H1 (cell line): ENCODE measurements around the gene ANKRD29. TPM values are rescaled to one million over a fixed set of nuclear protein-coding genes. Genes with fewer than 3 reads are reported as not detected.

Experiments used
- CTCF ChIA-PET: fragments of 300-600 bp; sonication (Branson Sonifier 250); formaldehyde crosslinking; loops from one replicate; lab custom pipeline; 2021; ENCODE audit not compliant: partially characterized antibody; lab: Charles Lee
- POLR2A ChIA-PET: fragments of 300-600 bp; sonication (Branson Sonifier 250); formaldehyde crosslinking; loops from one replicate; lab custom pipeline; 2021; ENCODE audit warnings: inconsistent platforms; ENCODE audit not compliant: partially characterized antibody; lab: Charles Lee
- DNase-seq, 2 experiments: peaks; one replicate each; pipeline versions ENCODE4 v3.0.0 to v3.0.0-alpha.2; 2010 to 2022; ENCODE audit warnings: low spot score in 2 of 2, low read depth in 1 of 2, mixed read lengths in 1 of 2
- FAIRE-seq: peaks from 2 replicates; lab custom pipeline; 2011; peaks lifted over from hg19 to GRCh38; lab: Jason Lieb, UNC
- H2AFZ ChIP-seq: 2 replicates; pipeline ENCODE4 v1.8.1; 2012; ENCODE audit warnings: low read length, inconsistent platforms
- H2AK5ac ChIP-seq: 2 replicates; pipeline ENCODE4 v1.6.1; 2013; ENCODE audit warnings: low read depth, low read length
- H2BK120ac ChIP-seq: replicated peaks from 2 replicates; pipeline ENCODE3; 2013; ENCODE audit warnings: low read depth, low read length, inconsistent platforms
- H2BK12ac ChIP-seq: 2 replicates; pipeline ENCODE4 v1.6.1; 2013; ENCODE audit warnings: low read depth, low read length
- H2BK15ac ChIP-seq: 2 replicates; pipeline ENCODE4 v1.6.1; 2013; ENCODE audit warnings: low read length
- H2BK20ac ChIP-seq: 2 replicates; pipeline ENCODE4 v1.6.1; 2013; ENCODE audit warnings: low read length
- H2BK5ac ChIP-seq: 2 replicates; pipeline ENCODE4 v1.6.1; 2013; ENCODE audit warnings: low read depth, low read length
- H3K14ac ChIP-seq: 2 replicates; pipeline ENCODE4 v1.6.1; 2013; ENCODE audit warnings: inconsistent platforms; ENCODE audit not compliant: insufficient read length
- H3K18ac ChIP-seq: 2 replicates; pipeline ENCODE4 v1.6.1; 2013; ENCODE audit warnings: low read length; ENCODE audit errors: extremely low read depth
- H3K23ac ChIP-seq: 2 replicates; pipeline ENCODE4 v1.6.1; 2013; ENCODE audit warnings: inconsistent platforms; ENCODE audit not compliant: insufficient read length
- H3K23me2 ChIP-seq: 2 replicates; pipeline ENCODE4 v1.6.1; 2013; ENCODE audit warnings: low read depth, low read length
- H3K27ac ChIP-seq: 2 replicates; pipeline ENCODE4 v1.6.1; 2011; ENCODE audit warnings: low read depth, low read length, inconsistent platforms
- H3K27me3 ChIP-seq, 4 experiments: replicated peaks in 1 of 4; 1 replicate in 1 of 4; 2 replicates in 3 of 4; pipeline versions ENCODE4 v1.6.1 to v1.8.1; 2011 to 2013; ENCODE audit warnings: low read length in 3 of 4, mild to moderate bottlenecking in 3 of 4, inconsistent platforms in 2 of 4, mixed read lengths in 2 of 4, moderate library complexity in 1 of 4; ENCODE audit not compliant: control insufficient read depth in 3 of 4, insufficient read depth in 3 of 4; ENCODE audit errors: extremely low read depth in 1 of 4
- H3K36me3 ChIP-seq, 4 experiments: 2 replicates each; pipeline versions ENCODE4 v1.6.1 to v1.8.1; 2011 to 2013; ENCODE audit warnings: mild to moderate bottlenecking in 4 of 4, low read length in 3 of 4, moderate library complexity in 2 of 4, control low read depth in 1 of 4, inconsistent platforms in 1 of 4; ENCODE audit not compliant: insufficient read depth in 4 of 4, control insufficient read depth in 2 of 4
- H3K4ac ChIP-seq: replicated peaks from 2 replicates; pipeline ENCODE3; 2013; ENCODE audit warnings: low read length, low read depth, mixed read lengths, inconsistent platforms; ENCODE audit not compliant: insufficient read length
- H3K4me1 ChIP-seq, 4 experiments: replicated peaks in 1 of 4; 1 replicate in 1 of 4; 2 replicates in 3 of 4; pipeline versions ENCODE4 v1.6.1 to v1.8.1; 2011 to 2013; ENCODE audit warnings: low read length in 3 of 4, inconsistent platforms in 2 of 4, mixed read lengths in 1 of 4; ENCODE audit not compliant: insufficient read depth in 4 of 4, control insufficient read depth in 3 of 4
- H3K4me2 ChIP-seq, 2 experiments: 2 replicates each; pipeline versions ENCODE4 v1.6.1 to v1.8.1; 2011 to 2013; ENCODE audit warnings: low read depth in 2 of 2, low read length in 2 of 2, control low read depth in 1 of 2, inconsistent platforms in 1 of 2, mild to moderate bottlenecking in 1 of 2; ENCODE audit not compliant: insufficient read depth in 1 of 2
- H3K4me3 ChIP-seq, 4 experiments: fragments of 200-600, 300-600 bp in 1 of 4; sonication (generic), shearing (Covaris generic), sonication (Bioruptor Twin) in 1 of 4; 2 replicates each; pipeline versions ENCODE4 v1.5.1 to v1.8.1; 2011 to 2016; ENCODE audit warnings: low read length in 4 of 4, low read depth in 3 of 4, control low read depth in 2 of 4, inconsistent platforms in 2 of 4, mild to moderate bottlenecking in 2 of 4, mixed read lengths in 1 of 4, moderate library complexity in 1 of 4; ENCODE audit not compliant: insufficient read depth in 2 of 4; ENCODE audit errors: extremely low read depth in 1 of 4
- H3K56ac ChIP-seq: replicated peaks from 2 replicates; pipeline ENCODE3; 2013; ENCODE audit warnings: low read depth, mild to moderate bottlenecking, mixed read lengths, low read length, inconsistent platforms; ENCODE audit not compliant: insufficient read length
- H3K79me1 ChIP-seq: 2 replicates; pipeline ENCODE4 v1.6.1; 2013; ENCODE audit warnings: low read depth, low read length, control low read depth
- H3K79me2 ChIP-seq, 2 experiments: 2 replicates each; pipeline versions ENCODE4 v1.6.1 to v1.8.1; 2012 to 2013; ENCODE audit warnings: low read length in 2 of 2, mild to moderate bottlenecking in 2 of 2, inconsistent platforms in 1 of 2; ENCODE audit not compliant: insufficient read depth in 2 of 2, control insufficient read depth in 1 of 2
- H3K9ac ChIP-seq, 4 experiments: replicated peaks in 1 of 4; 1 replicate in 1 of 4; 2 replicates in 3 of 4; pipeline versions ENCODE4 v1.6.1 to v1.8.1; 2011 to 2013; ENCODE audit warnings: low read depth in 3 of 4, low read length in 3 of 4, control low read depth in 2 of 4, mild to moderate bottlenecking in 2 of 4, moderate library complexity in 2 of 4, inconsistent platforms in 1 of 4; ENCODE audit errors: extremely low read depth in 1 of 4
- H3K9me3 ChIP-seq, 2 experiments: 2 replicates each; pipeline versions ENCODE4 v1.6.1 to v1.8.1; 2012 to 2013; ENCODE audit warnings: mild to moderate bottlenecking in 2 of 2, moderate library complexity in 2 of 2, control low read depth in 1 of 2, inconsistent platforms in 1 of 2, low read depth in 1 of 2, low read length in 1 of 2, mixed read lengths in 1 of 2; ENCODE audit not compliant: insufficient read depth in 2 of 2
- H4K20me1 ChIP-seq, 2 experiments: replicated peaks in 1 of 2; 2 replicates each; pipeline versions ENCODE3 to v1.8.1; 2011 to 2013; ENCODE audit warnings: inconsistent platforms in 2 of 2, low read length in 2 of 2, mild to moderate bottlenecking in 1 of 2; ENCODE audit not compliant: insufficient read depth in 2 of 2, control insufficient read depth in 1 of 2
- H4K5ac ChIP-seq: 2 replicates; pipeline ENCODE4 v1.6.1; 2013; ENCODE audit warnings: low read length, low read depth, mixed read lengths, inconsistent platforms; ENCODE audit not compliant: insufficient read length
- H4K8ac ChIP-seq: 2 replicates; pipeline ENCODE4 v1.8.0; 2013; ENCODE audit warnings: mild to moderate bottlenecking, moderate library complexity, low read length, inconsistent platforms; ENCODE audit not compliant: insufficient read depth; ENCODE audit errors: extremely low read depth
- H4K91ac ChIP-seq: replicated peaks from 2 replicates; pipeline ENCODE3; 2013; ENCODE audit warnings: low read length, mixed read lengths, inconsistent platforms; ENCODE audit not compliant: insufficient read length
- CBX8 ChIP-seq: fragments of 300-800, 300-1000 bp; sonication (generic); IDR thresholded peaks from 2 replicates; pipeline ENCODE4 v1.7.1; 2016; ENCODE audit warnings: low read depth, low read length, borderline replicate concordance
- WGBS, 2 experiments: shearing (Covaris generic) in 1 of 2; methylation state at CpG; one replicate each; pipeline versions ENCODE4 v1.1.6 to v1.1.7; 2013 to 2015; ENCODE audit warnings: low lambda C conversion rate in 2 of 2, mixed read lengths in 2 of 2, inconsistent platforms in 1 of 2, low coverage in 1 of 2, missing lambda C conversion rate in 1 of 2; ENCODE audit not compliant: insufficient replicate concordance in 2 of 2, insufficient coverage in 1 of 2, insufficient read length in 1 of 2; ENCODE audit errors: extremely low coverage in 1 of 2, missing lambda C conversion rate in 1 of 2; 5-methylcytosine and 5-hydroxymethylcytosine counted together
- polyA plus RNA-seq, 7 experiments: library from polyadenylated mRNA; depleted of rRNA in 3 of 7; stranded (reverse) in 5 of 7; unstranded in 2 of 7; fragments of >200 nt in 5 of 7; fragments of 200-250 nt in 2 of 7; gene quantifications; 1 replicate in 5 of 7; 2 replicates in 1 of 7; 4 replicates in 1 of 7; pipeline versions ENCODE4 v1.2.1 to v1.2.3, GENCODE V29; 2011 to 2013; ENCODE audit warnings: missing spikeins in 2 of 7, mixed read lengths in 2 of 7
- total RNA-seq: library from RNA; stranded (reverse); fragmentation: NEBNext Ultra II Directional; extraction: Animal tissue kit (Norgen Biotek cat#: 25700); gene quantifications from 2 replicates; pipeline ENCODE4 v1.2.1, GENCODE V29; 2021

Gene ANKRD29
- total and polyA plus RNA-seq, 2 of the 8 experiments (the other 6 are each of a cell fraction or from before 2014, with no cell fraction given) = 3.0 to 7.3 TPM

DNA sequence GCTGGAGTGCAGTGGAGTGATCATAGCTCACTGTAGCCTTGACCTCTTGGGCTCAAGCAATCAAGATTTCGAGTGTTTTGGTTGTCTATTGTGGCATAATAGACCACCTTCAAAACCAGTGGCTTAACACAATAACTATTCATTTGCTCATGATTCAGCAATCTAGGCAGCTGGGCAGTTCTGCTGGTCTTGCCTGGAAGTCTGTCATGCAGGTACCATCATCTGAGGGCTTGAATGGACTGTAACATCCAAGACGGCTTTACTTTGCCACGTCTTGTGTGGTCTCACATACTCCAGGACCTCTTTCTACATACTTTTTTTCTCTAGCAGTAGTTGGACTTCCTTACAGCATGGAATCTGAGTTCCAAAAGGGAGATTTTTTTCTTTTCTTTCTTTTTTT lies 13.2 kb upstream of the ANKRD29 start:
- Histone ChIP-seq H3K36me3 (no peaks in the 10 kb centered on the region), H3K9me3 (no peaks in the 10 kb centered on the region), H3K56ac (no peak overlapping the region), H3K79me1 (no peaks in the 10 kb centered on the region), H3K14ac (no peak overlapping the region), H3K4me3 (no peak overlapping the region), H2AFZ (no peak overlapping the region), H2BK20ac (no peak overlapping the region), H4K20me1 (no peaks in the 10 kb centered on the region)
- CTCF ChIA-PET = interaction anchor here (1.2 kb wide), 1 partner anchor 10 kb away, joined by 5 read pairs; no protein-coding TSS in a partner anchor
- no peak for DNase-seq
- no peak for TF ChIP-seq CBX8
- TF ChIP-seq, all 59 proteins: peak for 0
- POLR2A ChIA-PET = interaction anchor here (0.7 to 1.2 kb wide), 2 partner anchors 11 to 13 kb away, joined by 3 to 4 read pairs; no protein-coding TSS in a partner anchor
- Histone ChIP-seq H4K91ac (no peak overlapping the region), H3K9ac (no peak overlapping the region), H2AK5ac (no peak overlapping the region), H3K18ac (no peak overlapping the region), H2BK15ac (no peak overlapping the region), H3K4me2 (no peak overlapping the region), H3K23ac (no peak overlapping the region), H3K27ac (no peak overlapping the region), H2BK12ac (no peak overlapping the region), H3K27me3 (no peaks in the 10 kb centered on the region), H2BK5ac (no peak overlapping the region), H4K5ac (no peak overlapping the region), H2BK120ac (no peak overlapping the region), H3K4me1 (no peaks in the 10 kb centered on the region), H3K23me2 (no peaks in the 10 kb centered on the region), H3K79me2 (no peaks in the 10 kb centered on the region), H4K8ac (no peak overlapping the region), H3K4ac (no peak overlapping the region)
- no peak for FAIRE-seq
- WGBS, 2 experiments = 90% methylated on average over 3 of the region's 3 CpGs; no CpG with 5 or more reads in 1 of the 2 experiments
